NCI-H1092 treated with DMSO at 0.1 percent for 48 hours (cell line): Measurements from ENCODE around the gene ANKRD11.

Source experiments
- DNase-seq: peaks from one replicate; lab custom pipeline; 2025; lab: John Stamatoyannopoulos, UW

The ANKRD11 gene

GRCh38 chr16:89490439-89491237 lies at the start of gene ANKRD11:
ANKRD11 (minus strand) TSS chr16:89490561; CDS start chr16:89317019, 173,542 bp downstream.
- DNase-seq: peak; percentile 99

GRCh38 chr16:89538286-89538685 lies 47.9 kb upstream of the ANKRD11 start:
- DNase-seq: no peak

GRCh38 chr16:89537549-89537925 lies 47.2 kb upstream of the ANKRD11 start:
- DNase-seq: no peak

DNA sequence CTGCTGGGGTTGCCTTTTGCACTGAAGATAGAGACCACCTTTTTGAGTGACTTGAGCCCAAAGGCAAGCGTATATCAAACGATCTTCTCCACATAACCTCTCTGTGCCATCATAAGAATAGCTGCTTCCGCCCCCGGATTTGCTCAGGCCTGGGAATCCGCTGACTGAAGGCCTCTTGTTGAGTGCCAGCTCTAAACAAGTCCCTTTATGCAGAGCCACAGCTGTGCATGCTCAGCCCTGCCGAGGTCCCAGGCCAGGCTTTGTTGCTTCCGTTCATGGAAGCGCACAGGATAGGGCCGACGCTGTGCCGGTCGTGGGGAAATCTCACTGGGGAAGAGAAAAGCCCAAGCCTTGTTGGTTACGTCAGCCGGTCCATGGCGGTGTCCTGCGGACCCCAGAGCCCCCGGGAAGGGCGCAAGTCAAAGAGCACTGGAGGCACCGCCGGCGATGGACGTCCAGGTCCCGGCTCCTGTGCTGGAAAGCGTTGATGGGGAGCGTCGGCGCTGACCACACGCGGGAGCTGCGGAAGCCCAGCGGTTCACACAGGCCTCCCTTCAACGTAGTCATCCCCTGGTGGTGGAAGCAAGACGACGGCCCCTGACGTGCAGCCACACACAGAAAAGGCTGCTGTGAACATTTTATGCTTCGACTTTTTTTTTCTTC lies 46.7 kb upstream of the ANKRD11 start:
- no peak for DNase-seq

- no peak for DNase-seq
Measured at GRCh38 chr16:89536371-89536770, 46.0 kb upstream of the ANKRD11 start.

- no peak for DNase-seq
Measured at GRCh38 chr16:89534252-89534756, 43.9 kb upstream of the ANKRD11 start.

- DNase-seq: no peak
Measured at GRCh38 chr16:89531821-89532526, 41.6 kb upstream of the ANKRD11 start.

- DNase-seq: no peak
Measured at GRCh38 chr16:89530401-89531381, 40.3 kb upstream of the ANKRD11 start.

DNA sequence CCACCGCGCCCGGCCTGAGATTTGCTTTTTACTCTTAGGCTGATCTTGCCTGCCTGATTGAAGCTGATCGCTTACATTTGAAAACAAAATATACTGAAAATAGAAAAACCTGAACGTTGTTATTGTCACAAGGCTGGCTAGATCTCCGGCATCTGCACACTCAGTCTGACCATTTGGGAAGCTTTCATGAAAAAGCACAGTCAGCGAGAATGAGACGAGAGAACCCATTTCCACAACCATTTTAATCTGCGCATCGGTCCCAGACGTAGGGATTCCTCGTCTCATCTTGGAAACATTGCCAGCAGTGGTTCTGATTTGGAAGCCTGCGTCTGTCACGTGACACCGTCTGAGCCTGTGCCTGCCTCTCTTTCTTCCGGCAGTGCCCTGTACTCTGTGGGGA lies 38.7 kb upstream of the ANKRD11 start:
- no peak for DNase-seq

DNA sequence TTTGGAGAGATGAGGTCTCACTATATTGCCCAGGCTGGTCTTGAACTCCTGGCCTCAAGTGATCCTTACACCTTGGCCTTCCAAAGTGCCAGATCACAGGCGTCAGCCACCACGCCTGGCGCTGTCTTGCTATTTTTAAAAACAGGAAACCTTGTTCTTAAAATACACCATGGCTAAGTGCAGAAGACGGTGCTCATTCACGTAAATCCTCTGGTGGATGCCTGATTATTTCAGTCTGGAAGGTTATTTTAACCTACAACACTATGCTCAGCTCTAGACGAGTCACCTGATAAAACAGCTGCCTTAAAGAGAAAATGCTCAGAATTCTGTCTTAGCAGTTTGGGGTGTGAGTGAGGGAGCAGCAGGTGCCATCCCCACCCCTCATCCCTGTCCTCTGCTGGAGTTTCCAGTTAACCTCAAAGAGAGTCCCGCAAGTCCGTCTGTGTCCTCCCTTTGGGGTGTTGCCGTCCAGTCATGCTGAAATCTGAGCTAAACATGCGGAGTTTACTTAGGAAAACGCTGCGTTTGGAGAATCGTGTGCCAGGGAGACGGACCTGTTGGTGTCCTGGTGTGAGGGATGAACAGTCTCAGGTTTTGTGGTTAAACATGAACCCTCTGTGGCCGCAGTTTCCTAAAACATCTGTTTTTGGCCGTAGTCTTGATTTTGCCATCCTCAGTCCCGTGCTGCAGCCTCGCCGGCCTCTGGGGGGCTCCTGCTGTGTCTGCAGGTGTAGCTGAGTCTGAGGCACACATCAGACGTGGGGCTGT lies 35.0 kb upstream of the ANKRD11 start:
- DNase-seq: no peak

DNA sequence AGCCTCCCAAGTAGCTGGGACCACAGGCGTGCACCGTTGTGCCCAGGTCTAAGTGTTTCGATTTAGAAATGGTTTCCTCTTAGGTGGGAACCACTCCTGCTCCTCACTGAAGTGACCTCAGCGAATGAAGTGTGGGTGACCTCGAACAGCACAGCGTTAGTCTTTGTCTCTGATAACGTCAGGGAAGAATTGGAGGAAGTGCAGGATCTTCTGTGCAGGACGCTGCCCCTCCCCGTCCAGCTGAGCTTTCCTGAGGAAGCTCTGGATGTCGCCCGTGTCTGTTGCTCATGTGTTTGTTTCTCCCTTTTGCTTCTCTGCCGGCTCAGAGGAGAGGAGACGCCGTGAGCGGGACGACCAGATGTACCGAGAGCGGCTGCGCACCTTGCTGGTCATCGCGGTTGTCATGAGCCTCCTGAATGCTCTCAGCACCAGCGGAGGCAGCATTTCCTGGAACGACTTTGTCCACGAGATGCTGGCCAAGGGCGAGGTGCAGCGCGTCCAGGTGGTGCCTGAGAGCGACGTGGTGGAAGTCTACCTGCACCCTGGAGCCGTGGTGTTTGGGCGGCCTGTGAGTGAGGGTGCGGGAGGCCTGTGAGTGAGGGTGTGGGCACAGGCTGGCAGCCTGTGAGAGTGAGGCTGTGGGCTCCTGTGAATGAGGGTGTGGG lies 33.5 kb upstream of the ANKRD11 start:
- no peak for DNase-seq

DNA sequence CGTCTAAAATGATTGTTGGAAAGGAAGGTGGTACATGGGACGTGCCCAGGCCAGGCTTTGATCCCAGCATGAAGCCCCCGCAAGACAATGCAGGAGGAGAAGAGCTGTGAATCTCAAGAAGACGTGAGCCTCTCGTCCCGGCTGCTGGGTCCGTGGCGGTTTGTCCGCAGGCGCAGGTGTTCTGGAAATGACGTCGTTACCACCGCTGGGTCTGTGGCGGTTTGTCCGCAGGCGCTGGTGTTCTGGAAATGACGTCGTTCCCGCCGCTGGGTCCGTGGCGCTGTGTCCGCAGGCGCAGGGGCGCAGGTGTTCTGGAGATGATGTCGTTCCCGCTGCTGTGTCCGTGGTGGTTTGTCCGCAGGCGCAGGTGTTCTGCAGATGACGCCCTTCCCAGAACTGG lies 31.9 kb upstream of the ANKRD11 start:
- no peak for DNase-seq

- DNase-seq: no peak
Measured at GRCh38 chr16:89519881-89520280, 29.5 kb upstream of the ANKRD11 start.

DNA sequence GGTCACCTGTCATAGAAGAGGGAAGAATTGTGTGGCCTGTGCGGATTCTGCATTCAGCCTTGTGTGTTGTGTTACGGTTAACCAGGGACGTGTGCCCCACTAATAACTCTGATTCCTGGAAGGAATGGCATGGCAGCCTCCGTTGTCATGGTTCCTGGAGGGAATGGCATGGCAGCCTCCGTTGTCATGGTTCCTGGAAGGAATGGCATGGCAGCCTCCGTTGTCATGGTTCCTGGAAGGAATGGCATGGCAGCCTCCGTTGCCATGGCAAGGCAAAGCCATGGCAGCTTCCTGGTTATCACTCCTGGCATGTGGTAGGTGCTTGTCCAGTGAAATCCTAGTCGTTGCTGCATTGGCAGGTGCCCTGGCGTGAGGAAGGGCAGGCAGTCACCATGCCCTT lies 26.8 kb upstream of the ANKRD11 start:
- DNase-seq: no peak

DNA sequence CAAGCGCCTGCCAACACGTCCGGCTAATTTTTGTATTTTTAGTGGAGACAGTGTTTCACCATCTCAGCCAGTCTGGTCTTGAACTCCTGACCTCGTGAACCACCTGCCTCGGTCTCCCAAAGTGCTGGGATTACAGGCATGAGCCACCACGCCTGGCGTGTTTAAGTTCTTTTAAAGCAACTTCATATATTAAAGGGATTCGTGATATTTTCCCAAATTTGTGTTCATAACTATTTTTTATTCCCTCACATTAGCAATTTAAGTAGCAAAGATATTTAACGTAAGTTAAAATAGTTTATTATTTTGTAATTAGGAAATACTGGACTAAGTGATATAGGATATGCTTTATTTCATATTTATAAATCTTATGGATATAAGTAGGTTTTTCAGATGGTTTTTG lies 22.1 kb upstream of the ANKRD11 start:
- DNase-seq: no peak

DNA sequence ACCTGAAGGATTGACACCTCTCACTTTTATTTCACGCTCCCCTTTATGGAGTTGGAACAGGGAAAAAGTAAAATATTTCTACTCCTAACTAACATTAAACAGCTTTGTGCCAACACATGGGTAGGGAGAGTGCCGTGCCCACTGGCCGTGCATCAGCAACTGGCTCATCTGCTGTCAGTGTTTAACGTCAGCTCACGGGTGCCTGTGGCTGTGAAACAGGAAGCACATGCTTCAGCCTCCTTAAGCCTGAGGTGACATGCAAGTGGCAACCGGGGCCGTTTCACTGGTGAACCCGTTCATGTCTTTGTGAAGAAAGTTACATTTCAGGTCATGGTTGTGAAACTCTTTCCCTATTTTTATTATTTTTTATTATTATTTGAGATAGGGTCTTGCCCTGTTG lies 21.0 kb upstream of the ANKRD11 start:
- no peak for DNase-seq

DNA sequence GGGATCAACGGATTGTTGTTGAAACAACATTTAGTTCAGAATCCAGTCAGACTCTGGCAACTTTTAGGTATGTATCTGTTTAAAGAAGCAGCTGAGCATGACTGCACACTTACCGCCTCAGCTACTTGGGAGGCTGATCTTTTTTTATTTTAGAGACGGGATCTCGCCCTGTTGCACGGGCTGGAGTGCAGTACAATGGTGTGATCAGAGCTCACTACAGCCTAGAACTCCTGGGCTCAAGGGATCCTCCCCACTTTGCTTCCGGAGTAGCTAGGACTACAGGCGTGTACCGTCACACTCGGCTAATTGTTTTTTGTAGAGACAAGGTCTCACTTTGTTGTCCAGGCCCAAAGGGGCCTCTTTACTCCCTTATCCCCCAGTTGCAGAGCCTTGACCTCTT lies 20.2 kb upstream of the ANKRD11 start:
- DNase-seq: no peak

- peak; percentile 88 for DNase-seq
Measured at GRCh38 chr16:89507834-89508590, 17.7 kb upstream of the ANKRD11 start, which contains the start of gene SPG7. SPG7 (plus strand) TSS chr16:89508403; CDS start chr16:89508418, 15 bp downstream.

DNA sequence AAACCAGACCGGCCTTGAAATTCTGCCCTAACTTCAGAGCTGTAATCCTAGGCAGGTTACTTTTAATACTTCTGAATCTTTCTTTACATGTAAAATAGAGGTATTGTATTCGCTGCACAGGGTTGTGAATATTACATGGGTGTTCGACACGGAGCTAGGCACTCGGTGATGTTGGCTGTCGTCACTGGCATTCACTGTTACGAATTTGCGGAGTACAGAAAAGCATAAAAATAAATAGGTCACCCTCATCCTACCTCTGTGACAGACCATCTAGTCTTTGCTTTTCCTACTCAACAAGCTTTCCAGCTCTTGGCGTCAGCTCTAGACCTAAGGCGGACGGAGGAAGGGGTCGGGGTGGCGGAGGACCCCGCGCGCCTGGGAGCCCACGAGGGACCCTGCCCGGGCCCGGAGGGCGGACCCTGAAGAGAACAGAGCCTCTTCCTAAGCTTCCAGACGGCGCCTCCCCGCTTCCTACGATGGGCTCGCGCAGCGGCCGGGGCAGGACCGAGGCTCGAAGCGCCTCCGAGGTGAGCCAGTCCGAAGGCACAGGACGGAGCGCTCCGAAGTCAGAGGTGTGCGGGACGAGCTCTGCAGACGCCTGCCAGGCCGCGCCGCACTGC lies 17.0 kb upstream of the ANKRD11 start:
- DNase-seq: no peak
